ENCODE data around the gene CST9. TPM values are rescaled to one million over a fixed set of nuclear protein-coding genes. Genes with fewer than 3 reads are reported as not detected.

Gene CST9
- total RNA-seq, 1 donor from 2014 or later = not detected

DNA sequence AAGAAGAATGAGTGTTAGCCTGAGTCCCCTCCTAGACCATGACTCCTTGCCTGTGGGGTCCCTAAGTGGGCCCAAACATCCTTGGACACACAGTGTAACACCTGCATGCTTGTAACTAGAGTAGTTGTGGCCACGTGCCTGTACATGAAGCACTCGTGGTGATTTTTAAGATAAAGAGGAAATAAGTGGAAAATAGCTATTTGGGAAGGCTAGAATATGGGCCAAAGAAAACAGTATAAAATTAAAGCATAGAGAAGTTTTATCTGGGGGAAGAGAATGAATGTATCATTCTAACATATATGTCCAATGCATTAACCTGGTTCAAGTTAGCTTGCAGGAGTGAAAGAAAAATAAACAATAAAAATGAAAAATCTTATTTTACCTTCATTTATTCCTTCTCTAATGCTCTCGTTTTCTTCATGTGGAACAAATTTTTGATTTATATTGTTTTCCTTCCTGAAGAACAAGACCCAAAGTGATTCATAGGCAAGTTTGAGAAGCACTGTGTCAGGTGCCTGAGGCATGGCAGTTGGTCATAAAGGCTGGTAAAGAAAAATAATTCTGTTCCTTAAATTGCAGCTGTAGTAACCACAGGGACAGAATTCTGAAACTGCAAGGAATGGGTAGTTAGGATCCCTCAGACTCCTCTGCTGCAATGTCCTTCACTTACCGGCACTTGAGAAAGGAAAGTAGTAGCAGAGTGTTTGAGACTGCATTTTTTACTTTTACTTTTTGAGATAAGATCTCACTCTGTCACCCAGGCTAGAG lies 40.6 kb upstream of the CST9 start:
- ATAC-seq (peak in 1 of 2 donors; percentile 49), DNase-seq (no peak)
- H3K27ac ChIP-seq = no peak overlapping the region
- TF ChIP-seq, protein P1, sequence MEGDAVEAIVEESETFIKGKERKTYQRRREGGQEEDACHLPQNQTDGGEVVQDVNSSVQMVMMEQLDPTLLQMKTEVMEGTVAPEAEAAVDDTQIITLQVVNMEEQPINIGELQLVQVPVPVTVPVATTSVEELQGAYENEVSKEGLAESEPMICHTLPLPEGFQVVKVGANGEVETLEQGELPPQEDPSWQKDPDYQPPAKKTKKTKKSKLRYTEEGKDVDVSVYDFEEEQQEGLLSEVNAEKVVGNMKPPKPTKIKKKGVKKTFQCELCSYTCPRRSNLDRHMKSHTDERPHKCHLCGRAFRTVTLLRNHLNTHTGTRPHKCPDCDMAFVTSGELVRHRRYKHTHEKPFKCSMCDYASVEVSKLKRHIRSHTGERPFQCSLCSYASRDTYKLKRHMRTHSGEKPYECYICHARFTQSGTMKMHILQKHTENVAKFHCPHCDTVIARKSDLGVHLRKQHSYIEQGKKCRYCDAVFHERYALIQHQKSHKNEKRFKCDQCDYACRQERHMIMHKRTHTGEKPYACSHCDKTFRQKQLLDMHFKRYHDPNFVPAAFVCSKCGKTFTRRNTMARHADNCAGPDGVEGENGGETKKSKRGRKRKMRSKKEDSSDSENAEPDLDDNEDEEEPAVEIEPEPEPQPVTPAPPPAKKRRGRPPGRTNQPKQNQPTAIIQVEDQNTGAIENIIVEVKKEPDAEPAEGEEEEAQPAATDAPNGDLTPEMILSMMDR (IDR thresholded peaks at IDR 0.05) = no peak
- no peaks in the 10 kb centered on the region for H3K36me3 ChIP-seq
- H3K9me3 ChIP-seq = no peaks in the 10 kb centered on the region
- no peaks in the 10 kb centered on the region for H3K27me3 ChIP-seq (ENCODE audit: low read depth)
- H3K4me1 ChIP-seq = peaks cover 27% of the 10 kb centered on the region
- intact Hi-C loops (cut with DNase I) = no loop called here
- H3K4me3 ChIP-seq = no peak overlapping the region

DNA sequence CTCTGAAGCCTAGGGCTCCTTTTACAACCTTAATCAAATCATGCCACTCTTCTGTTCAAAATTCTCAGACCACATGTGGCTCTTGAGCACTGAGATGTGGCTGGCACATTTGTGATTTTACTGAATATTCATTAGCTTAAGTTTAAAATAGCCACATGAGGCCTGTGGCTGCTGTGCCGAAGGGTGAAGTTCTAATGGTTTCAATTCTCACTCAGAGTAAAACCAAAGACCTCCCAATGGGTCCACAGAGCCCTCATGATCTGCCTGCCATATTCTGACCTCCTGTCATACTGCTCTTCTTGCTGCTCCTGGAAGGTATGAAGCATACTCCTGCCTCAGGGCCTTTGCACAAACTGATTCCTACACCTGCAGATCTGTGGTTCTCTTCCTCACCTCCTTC lies 39.9 kb upstream of the CST9 start:
- no peak overlapping the region for H3K27ac ChIP-seq
- no peaks in the 10 kb centered on the region for H3K27me3 ChIP-seq (ENCODE audit: low read depth)
- peaks cover 31% of the 10 kb centered on the region for H3K4me1 ChIP-seq
- DNase-seq = no peak
- TF ChIP-seq, protein P1 (IDR thresholded peaks at IDR 0.05) = no peak
- ATAC-seq = no peak
- H3K9me3 ChIP-seq = no peaks in the 10 kb centered on the region
- intact Hi-C loops (cut with DNase I) = no loop called here
- H3K36me3 ChIP-seq = no peaks in the 10 kb centered on the region
- no peak overlapping the region for H3K4me3 ChIP-seq

DNA sequence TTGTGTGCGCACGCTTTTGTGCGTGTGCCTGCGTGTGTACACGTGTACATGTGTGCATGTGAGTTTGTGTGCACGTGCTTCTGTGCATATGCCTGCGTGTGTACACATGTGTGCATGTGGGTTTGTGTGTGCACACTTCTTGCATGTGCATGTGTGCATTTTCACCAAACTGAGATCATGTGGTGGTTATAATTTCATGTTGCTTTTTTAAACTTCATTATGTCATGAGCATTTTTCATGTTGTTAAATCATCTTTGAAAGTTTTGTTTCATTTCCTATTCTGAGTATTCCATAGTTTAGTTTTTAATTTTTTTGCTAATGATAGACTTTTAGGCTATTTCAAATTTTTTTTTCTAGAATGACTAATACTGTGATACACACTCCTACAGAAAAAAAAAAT lies 38.4 kb upstream of the CST9 start:
- intact Hi-C loops (cut with DNase I) = no loop called here
- DNase-seq = no peak
- ATAC-seq = no peak
- no peak overlapping the region for H3K4me3 ChIP-seq
- H3K27ac ChIP-seq = no peak overlapping the region
- H3K27me3 ChIP-seq (ENCODE audit: low read depth) = no peaks in the 10 kb centered on the region
- no peaks in the 10 kb centered on the region for H3K9me3 ChIP-seq
- H3K36me3 ChIP-seq = no peaks in the 10 kb centered on the region
- peaks cover 31% of the 10 kb centered on the region for H3K4me1 ChIP-seq
- TF ChIP-seq, protein P1 (IDR thresholded peaks at IDR 0.05) = no peak

DNA sequence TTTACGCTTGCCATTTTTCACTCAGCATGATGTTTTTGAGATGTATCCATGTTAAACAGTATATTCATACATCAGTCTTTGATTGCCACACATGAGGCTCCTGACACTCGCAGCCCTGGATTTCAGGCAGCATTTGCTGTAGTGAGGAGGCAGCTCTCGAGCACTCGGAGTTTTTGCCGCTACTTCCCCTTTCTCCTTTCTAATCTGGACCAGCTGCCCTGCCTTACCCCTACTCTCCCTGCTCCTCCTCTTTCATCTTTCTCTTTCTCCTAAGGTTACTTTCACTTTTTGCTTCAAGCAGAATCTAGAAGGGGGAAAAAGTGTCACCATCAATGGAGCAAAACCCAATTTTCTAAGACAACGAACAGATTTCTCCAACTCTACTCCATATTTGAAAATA lies 37.9 kb upstream of the CST9 start:
- ATAC-seq (no peak), DNase-seq (no peak)
- Histone ChIP-seq H3K36me3 (no peaks in the 10 kb centered on the region), H3K27me3 (ENCODE audit: low read depth) (no peaks in the 10 kb centered on the region), H3K4me3 (no peak overlapping the region), H3K4me1 (peaks cover 31% of the 10 kb centered on the region), H3K27ac (no peak overlapping the region), H3K9me3 (no peaks in the 10 kb centered on the region)
- TF ChIP-seq, protein P1 (IDR thresholded peaks at IDR 0.05) = no peak
- intact Hi-C loops (cut with DNase I) = no loop called here

DNA sequence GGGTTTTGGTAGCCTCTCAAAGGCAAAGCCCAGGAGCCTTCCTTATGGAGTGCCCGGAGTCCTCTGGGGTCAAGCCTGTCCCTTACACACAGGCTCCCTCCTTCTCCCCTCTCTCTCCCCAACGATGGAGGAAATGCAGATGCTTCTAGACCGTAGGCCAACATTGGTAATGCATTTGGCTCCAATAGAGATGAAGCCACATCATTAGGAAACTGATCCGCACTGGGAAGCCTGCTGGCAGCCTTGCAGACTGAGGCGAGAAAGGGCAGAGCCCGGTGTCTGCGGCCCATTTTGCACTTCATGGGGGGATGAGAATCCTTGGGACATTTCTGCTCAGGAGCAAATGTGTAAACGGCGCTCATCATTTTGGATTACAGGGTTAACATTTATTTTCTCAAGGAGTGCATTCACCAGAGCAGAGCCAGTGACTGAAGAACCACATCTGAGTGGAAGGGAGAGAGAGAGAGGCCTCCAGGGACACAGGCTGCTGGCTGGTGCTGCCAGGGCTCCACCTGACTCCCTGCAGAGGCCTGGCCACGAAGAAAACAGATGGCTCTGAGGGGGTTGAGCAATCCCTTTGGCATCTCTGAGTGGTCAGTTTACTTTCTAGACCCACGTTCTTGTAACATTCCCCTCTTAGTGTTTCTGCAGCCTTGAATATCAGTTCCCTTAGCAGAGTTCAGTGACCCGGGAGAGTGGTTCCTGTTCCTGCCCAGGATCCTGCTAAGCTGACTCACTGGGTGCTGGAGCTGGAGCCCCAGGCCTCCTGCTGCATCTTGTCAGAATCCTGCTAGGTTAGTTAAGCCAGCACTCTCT lies 36.4 kb upstream of the CST9 start:
- peaks cover 30% of the 10 kb centered on the region for H3K4me1 ChIP-seq
- no peaks in the 10 kb centered on the region for H3K27me3 ChIP-seq (ENCODE audit: low read depth)
- H3K9me3 ChIP-seq = no peaks in the 10 kb centered on the region
- H3K27ac ChIP-seq = no peak overlapping the region
- H3K36me3 ChIP-seq = no peaks in the 10 kb centered on the region
- intact Hi-C loops (cut with DNase I) = no loop called here
- DNase-seq (no peak), ATAC-seq (peak in 1 of 2 donors; percentile 18)
- TF ChIP-seq, protein P1 (IDR thresholded peaks at IDR 0.05) = no peak
- H3K4me3 ChIP-seq = no peak overlapping the region

All from lower lobe of right lung (tissue), 2 donors.